OCI-LY1 (cell line): ENCODE results near the gene CD160.
"Not testable (repeated sequence)": the region's sequence is repeated elsewhere in the genome, so short reads cannot be mapped to it uniquely, and the experiment has no call there.

Source experiments
- CTCF ChIP-seq: fragments of 200-600 bp; sonication (generic), shearing (Covaris generic); IDR thresholded peaks from 2 replicates; pipeline ENCODE4 v1.5.1; 2017; ENCODE audit warnings: mild to moderate bottlenecking, antibody characterized with exemption, low read length, moderate library complexity, mixed read lengths
- EZH2 ChIP-seq: fragments of 200-600 bp; sonication (generic), shearing (Covaris generic); IDR thresholded peaks from 2 replicates; pipeline ENCODE4 v1.8.0; 2017; ENCODE audit warnings: borderline replicate concordance, mixed run types, mild to moderate bottlenecking, antibody characterized with exemption, low read length, moderate library complexity, mixed read lengths

GRCh38 chr1:145762001-145762400 is 42.7 kb downstream of the CD160 start:
- TF ChIP-seq CTCF, EZH2: not testable (repeated sequence)
